GM23338 (cell line): ENCODE results near the gene DOK7. TPM values are rescaled to one million over a fixed set of nuclear protein-coding genes. Genes with fewer than 3 reads are reported as not detected.

Experiments used
- ATAC-seq: fragments of 200-7000 bp; cut with Tn5 transposase; 3 replicates; pipeline ENCODE4 v1.9.1; 2020
- DNase-seq: peaks from one replicate; pipeline ENCODE4 v3.0.0-alpha.2; 2015; ENCODE audit warnings: low spot score
- H2AFZ ChIP-seq: fragments of 200-600 bp; sonication (generic); 2 replicates; pipeline ENCODE4 v1.8.0; 2016; ENCODE audit warnings: antibody characterized with exemption, mild to moderate bottlenecking, moderate library complexity
- H3F3A ChIP-seq: fragments of 200-600 bp; sonication (generic); replicated peaks from 2 replicates; pipeline ENCODE4 v1.8.0; 2017; ENCODE audit warnings: antibody characterized with exemption, mixed run types, low read depth
- H3K27ac ChIP-seq: fragments of 200-600 bp; sonication (generic); 2 replicates; pipeline ENCODE4 v1.6.1; 2016; ENCODE audit warnings: low read depth
- H3K27me3 ChIP-seq: fragments of 200-600 bp; sonication (generic); 2 replicates; pipeline ENCODE4 v1.8.0; 2016; ENCODE audit warnings: mild to moderate bottlenecking, mixed run types, moderate library complexity; ENCODE audit not compliant: insufficient read depth
- H3K36me3 ChIP-seq: fragments of 200-600 bp; sonication (generic); 2 replicates; pipeline ENCODE4 v1.8.0; 2016; ENCODE audit warnings: mild to moderate bottlenecking; ENCODE audit not compliant: insufficient read depth
- H3K4me1 ChIP-seq: fragments of 200-600 bp; sonication (generic); 2 replicates; pipeline ENCODE4 v1.8.0; 2016; ENCODE audit warnings: mild to moderate bottlenecking, moderate library complexity; ENCODE audit not compliant: insufficient read depth
- H3K4me2 ChIP-seq: fragments of 200-600 bp; sonication (generic); 2 replicates; pipeline ENCODE4 v1.7.1; 2017; ENCODE audit warnings: mixed run types
- H3K4me3 ChIP-seq: fragments of 200-600 bp; sonication (generic); 2 replicates; pipeline ENCODE4 v1.6.1; 2016; ENCODE audit warnings: mixed run types
- H3K79me2 ChIP-seq: fragments of 200-600 bp; sonication (generic); replicated peaks from 2 replicates; pipeline ENCODE4 v1.8.0; 2017; ENCODE audit warnings: mild to moderate bottlenecking; ENCODE audit not compliant: insufficient read depth
- H3K9me2 ChIP-seq: fragments of 200-600 bp; sonication (generic); 2 replicates; pipeline ENCODE4 v1.8.0; 2017; ENCODE audit not compliant: insufficient read depth
- H4K20me1 ChIP-seq: fragments of 200-600 bp; sonication (generic); replicated peaks from 2 replicates; pipeline ENCODE4 v1.8.0; 2017; ENCODE audit warnings: mild to moderate bottlenecking; ENCODE audit not compliant: insufficient read depth
- H3K27ac Mint-ChIP-seq: 2 replicates; pipeline ENCODE4 v1.8.0; 2020; ENCODE audit warnings: inconsistent platforms, mild to moderate bottlenecking, moderate library complexity, mixed read lengths
- H3K27me3 Mint-ChIP-seq: 3 replicates; pipeline ENCODE4 v1.8.0; 2022; ENCODE audit warnings: low read depth, mild to moderate bottlenecking, moderate library complexity, mixed read lengths, inconsistent platforms; ENCODE audit not compliant: insufficient read depth, poor library complexity
- H3K36me3 Mint-ChIP-seq: 3 replicates; pipeline ENCODE4 v1.8.0; 2021; ENCODE audit warnings: low read depth, mild to moderate bottlenecking, inconsistent platforms, moderate library complexity, mixed read lengths
- H3K4me1 Mint-ChIP-seq: 3 replicates; pipeline ENCODE4 v1.8.0; 2020; ENCODE audit warnings: mild to moderate bottlenecking, inconsistent platforms, mixed read lengths
- H3K4me3 Mint-ChIP-seq: 3 replicates; pipeline ENCODE4 v1.8.0; 2021; ENCODE audit warnings: moderate library complexity, mild to moderate bottlenecking, inconsistent platforms, mixed read lengths
- H3K9me3 Mint-ChIP-seq: 3 replicates; pipeline ENCODE4 v1.8.0; 2020; ENCODE audit warnings: moderate library complexity, mild to moderate bottlenecking, inconsistent platforms, mixed read lengths
- CREB1 ChIP-seq: fragments of 250-450 bp; sonication (Bioruptor Pico); IDR thresholded peaks from 2 replicates; pipeline ENCODE4 v1.5.0; 2020; ENCODE audit warnings: low read depth, mild to moderate bottlenecking, moderate library complexity
- EZH2 ChIP-seq: fragments of 200-600 bp; sonication (generic); IDR thresholded peaks from one replicate; pipeline ENCODE4 v1.8.0; 2017; ENCODE audit warnings: antibody characterized with exemption, mild to moderate bottlenecking, low read depth; ENCODE audit not compliant: unreplicated experiment
- EZH2phosphoT487 ChIP-seq: fragments of 200-600 bp; sonication (generic); IDR thresholded peaks from one replicate; pipeline ENCODE4 v1.8.1; 2018; ENCODE audit warnings: antibody characterized with exemption; ENCODE audit not compliant: unreplicated experiment
- NANOG ChIP-seq: IDR thresholded peaks from 2 replicates; pipeline ENCODE4 v1.6.1; 2016; ENCODE audit warnings: antibody characterized with exemption, borderline replicate concordance
- POLR2AphosphoS5 ChIP-seq: IDR thresholded peaks from 2 replicates; pipeline ENCODE4 v1.6.1; 2016; ENCODE audit warnings: antibody characterized with exemption, low read depth
- STAT1 ChIP-seq: IDR thresholded peaks from one replicate; pipeline ENCODE4 v1.6.1; 2016; ENCODE audit warnings: antibody characterized with exemption; ENCODE audit not compliant: unreplicated experiment
- ZNF114 ChIP-seq: fragments of 250-450 bp; sonication (Bioruptor Pico); IDR thresholded peaks from 2 replicates; pipeline ENCODE4 v1.5.0; 2020; ENCODE audit warnings: mild to moderate bottlenecking, moderate library complexity
- ZNF331 ChIP-seq: fragments of 250-450 bp; sonication (Bioruptor Pico); IDR thresholded peaks from 2 replicates; pipeline ENCODE4 v1.5.0; 2020; ENCODE audit warnings: low read depth, mild to moderate bottlenecking, moderate library complexity
- polyA plus RNA-seq: library from polyadenylated mRNA; unstranded; fragments of >200 nt; fragmentation: Nextera tagmentation; extraction: Ambion mirVana; gene quantifications from 2 replicates; pipeline ENCODE4 v1.2.1, GENCODE V29; 2016
- total RNA-seq: library from RNA; depleted of rRNA; stranded (reverse); fragments of >200 nt; shearing (Covaris generic); gene quantifications from 2 replicates; pipeline ENCODE4 v1.2.3, GENCODE V29; 2014
- TF ChIP-seq, protein P1 (sequence below): IDR thresholded peaks from 2 replicates; pipeline ENCODE4 v1.6.1; 2016; ENCODE audit warnings: antibody characterized with exemption
- TF ChIP-seq, protein P2 (sequence below): fragments of 250-450 bp; sonication (Bioruptor Pico); IDR thresholded peaks from 2 replicates; pipeline ENCODE4 v1.5.0; 2020; ENCODE audit warnings: mild to moderate bottlenecking, moderate library complexity
- TF ChIP-seq, protein P3 (sequence below): IDR thresholded peaks from one replicate; pipeline ENCODE4 v1.6.1; 2018; ENCODE audit warnings: antibody characterized with exemption; ENCODE audit not compliant: unreplicated experiment
- TF ChIP-seq, protein P4 (sequence below), 2 experiments: fragments of 200-600 bp in 1 of 2; sonication (generic) in 1 of 2; conservative IDR thresholded peaks; 2 replicates each; pipeline versions ENCODE4 v1.5.1 to v1.6.1; 2016 to 2017; ENCODE audit warnings: antibody characterized with exemption in 2 of 2, low read depth in 2 of 2, mild to moderate bottlenecking in 2 of 2, moderate library complexity in 1 of 2

Gene DOK7
- total and polyA plus RNA-seq, 2 experiments from 2014 or later: 0.34 to 0.52 TPM

DNA sequence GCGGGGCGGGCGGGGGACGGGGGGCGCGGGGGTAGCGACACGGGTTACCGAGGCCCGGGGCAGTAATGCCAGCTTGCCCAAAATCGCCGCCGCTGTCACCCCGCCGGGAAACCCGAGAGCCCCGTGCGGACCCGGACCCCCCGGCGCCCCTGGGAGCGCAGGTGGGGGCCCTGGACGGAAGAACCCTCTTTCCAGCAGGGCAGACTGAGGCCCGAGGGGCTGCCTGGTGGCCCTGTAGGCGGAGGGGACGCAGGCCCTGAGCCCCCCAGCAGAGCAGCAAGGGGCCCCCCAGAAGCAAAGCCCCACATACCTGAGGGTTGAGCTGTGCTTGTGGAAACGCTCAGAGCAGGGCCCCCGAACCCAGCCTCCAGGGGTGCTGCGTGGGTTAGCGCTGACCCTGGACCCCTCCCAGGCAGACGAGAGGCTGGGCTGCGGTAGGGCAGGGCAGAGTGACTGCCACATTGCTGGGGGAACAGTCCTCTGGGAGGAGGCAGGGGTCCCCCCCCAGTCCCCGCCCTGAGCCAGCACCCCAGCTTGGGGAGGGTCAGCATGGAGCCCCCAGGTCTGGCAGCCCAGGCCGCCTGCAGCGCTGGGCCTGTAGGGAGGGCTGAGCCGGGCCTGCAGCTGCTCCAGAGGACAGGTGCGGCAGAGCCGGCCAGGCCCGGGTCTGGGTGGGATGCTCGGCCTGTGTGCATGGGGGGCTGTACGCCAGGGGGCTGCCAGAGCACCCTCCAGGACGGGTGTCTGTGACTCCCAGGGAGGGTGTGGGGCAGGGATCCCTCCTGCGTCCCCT is 646 bp downstream of the DOK7 start:
- H3K36me3 ChIP-seq: no peaks in the 10 kb centered on the region
- DNase-seq (no peak), ATAC-seq (no peak; the same call in 2 of the 3 replicates)
- H3K79me2 ChIP-seq: no peaks in the 10 kb centered on the region
- H3K27me3 ChIP-seq: peaks cover 29% of the 10 kb centered on the region
- H4K20me1 ChIP-seq: no peaks in the 10 kb centered on the region
- peaks cover 4% of the 10 kb centered on the region; the same call in 2 of the 3 replicates for H3K9me3 Mint-ChIP-seq
- no peaks in the 10 kb centered on the region for H3K36me3 Mint-ChIP-seq
- H3K27ac ChIP-seq: no peak overlapping the region
- no peaks in the 10 kb centered on the region for H3F3A ChIP-seq
- peaks cover 48% of the 10 kb centered on the region for H3K27me3 Mint-ChIP-seq
- no peak overlapping the region for H3K27ac Mint-ChIP-seq
- H3K4me3 Mint-ChIP-seq: no peak overlapping the region
- no peak overlapping the region for H2AFZ ChIP-seq
- no peak overlapping the region; the same call in 1 of the 2 replicates for H3K4me2 ChIP-seq
- H3K4me1 Mint-ChIP-seq: no peaks in the 10 kb centered on the region; the same call in 2 of the 3 replicates
- no peak overlapping the region for H3K4me3 ChIP-seq
- no peaks in the 10 kb centered on the region; the same call in 1 of the 2 replicates for H3K4me1 ChIP-seq
- TF ChIP-seq, protein P1, sequence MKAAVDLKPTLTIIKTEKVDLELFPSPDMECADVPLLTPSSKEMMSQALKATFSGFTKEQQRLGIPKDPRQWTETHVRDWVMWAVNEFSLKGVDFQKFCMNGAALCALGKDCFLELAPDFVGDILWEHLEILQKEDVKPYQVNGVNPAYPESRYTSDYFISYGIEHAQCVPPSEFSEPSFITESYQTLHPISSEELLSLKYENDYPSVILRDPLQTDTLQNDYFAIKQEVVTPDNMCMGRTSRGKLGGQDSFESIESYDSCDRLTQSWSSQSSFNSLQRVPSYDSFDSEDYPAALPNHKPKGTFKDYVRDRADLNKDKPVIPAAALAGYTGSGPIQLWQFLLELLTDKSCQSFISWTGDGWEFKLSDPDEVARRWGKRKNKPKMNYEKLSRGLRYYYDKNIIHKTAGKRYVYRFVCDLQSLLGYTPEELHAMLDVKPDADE: no peak
- TF ChIP-seq, protein P2, sequence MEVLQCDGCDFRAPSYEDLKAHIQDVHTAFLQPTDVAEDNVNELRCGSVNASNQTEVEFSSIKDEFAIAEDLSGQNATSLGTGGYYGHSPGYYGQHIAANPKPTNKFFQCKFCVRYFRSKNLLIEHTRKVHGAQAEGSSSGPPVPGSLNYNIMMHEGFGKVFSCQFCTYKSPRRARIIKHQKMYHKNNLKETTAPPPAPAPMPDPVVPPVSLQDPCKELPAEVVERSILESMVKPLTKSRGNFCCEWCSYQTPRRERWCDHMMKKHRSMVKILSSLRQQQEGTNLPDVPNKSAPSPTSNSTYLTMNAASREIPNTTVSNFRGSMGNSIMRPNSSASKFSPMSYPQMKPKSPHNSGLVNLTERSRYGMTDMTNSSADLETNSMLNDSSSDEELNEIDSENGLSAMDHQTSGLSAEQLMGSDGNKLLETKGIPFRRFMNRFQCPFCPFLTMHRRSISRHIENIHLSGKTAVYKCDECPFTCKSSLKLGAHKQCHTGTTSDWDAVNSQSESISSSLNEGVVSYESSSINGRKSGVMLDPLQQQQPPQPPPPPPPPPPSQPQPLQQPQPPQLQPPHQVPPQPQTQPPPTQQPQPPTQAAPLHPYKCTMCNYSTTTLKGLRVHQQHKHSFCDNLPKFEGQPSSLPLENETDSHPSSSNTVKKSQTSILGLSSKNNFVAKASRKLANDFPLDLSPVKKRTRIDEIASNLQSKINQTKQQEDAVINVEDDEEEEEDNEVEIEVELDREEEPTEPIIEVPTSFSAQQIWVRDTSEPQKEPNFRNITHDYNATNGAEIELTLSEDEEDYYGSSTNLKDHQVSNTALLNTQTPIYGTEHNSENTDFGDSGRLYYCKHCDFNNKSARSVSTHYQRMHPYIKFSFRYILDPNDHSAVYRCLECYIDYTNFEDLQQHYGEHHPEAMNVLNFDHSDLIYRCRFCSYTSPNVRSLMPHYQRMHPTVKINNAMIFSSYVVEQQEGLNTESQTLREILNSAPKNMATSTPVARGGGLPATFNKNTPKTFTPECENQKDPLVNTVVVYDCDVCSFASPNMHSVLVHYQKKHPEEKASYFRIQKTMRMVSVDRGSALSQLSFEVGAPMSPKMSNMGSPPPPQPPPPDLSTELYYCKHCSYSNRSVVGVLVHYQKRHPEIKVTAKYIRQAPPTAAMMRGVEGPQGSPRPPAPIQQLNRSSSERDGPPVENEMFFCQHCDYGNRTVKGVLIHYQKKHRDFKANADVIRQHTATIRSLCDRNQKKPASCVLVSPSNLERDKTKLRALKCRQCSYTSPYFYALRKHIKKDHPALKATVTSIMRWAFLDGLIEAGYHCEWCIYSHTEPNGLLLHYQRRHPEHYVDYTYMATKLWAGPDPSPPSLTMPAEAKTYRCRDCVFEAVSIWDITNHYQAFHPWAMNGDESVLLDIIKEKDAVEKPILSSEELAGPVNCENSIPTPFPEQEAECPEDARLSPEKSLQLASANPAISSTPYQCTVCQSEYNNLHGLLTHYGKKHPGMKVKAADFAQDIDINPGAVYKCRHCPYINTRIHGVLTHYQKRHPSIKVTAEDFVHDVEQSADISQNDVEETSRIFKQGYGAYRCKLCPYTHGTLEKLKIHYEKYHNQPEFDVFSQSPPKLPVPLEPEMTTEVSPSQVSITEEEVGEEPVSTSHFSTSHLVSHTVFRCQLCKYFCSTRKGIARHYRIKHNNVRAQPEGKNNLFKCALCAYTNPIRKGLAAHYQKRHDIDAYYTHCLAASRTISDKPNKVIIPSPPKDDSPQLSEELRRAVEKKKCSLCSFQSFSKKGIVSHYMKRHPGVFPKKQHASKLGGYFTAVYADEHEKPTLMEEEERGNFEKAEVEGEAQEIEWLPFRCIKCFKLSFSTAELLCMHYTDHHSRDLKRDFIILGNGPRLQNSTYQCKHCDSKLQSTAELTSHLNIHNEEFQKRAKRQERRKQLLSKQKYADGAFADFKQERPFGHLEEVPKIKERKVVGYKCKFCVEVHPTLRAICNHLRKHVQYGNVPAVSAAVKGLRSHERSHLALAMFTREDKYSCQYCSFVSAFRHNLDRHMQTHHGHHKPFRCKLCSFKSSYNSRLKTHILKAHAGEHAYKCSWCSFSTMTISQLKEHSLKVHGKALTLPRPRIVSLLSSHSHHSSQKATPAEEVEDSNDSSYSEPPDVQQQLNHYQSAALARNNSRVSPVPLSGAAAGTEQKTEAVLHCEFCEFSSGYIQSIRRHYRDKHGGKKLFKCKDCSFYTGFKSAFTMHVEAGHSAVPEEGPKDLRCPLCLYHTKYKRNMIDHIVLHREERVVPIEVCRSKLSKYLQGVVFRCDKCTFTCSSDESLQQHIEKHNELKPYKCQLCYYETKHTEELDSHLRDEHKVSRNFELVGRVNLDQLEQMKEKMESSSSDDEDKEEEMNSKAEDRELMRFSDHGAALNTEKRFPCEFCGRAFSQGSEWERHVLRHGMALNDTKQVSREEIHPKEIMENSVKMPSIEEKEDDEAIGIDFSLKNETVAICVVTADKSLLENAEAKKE: no peak
- TF ChIP-seq ZNF331 (CRISPR knock-in tag) (no peak), EZH2 (no peak), NANOG (no peak), POLR2AphosphoS5 (no peak), ZNF114 (CRISPR knock-in tag) (no peak), CREB1 (CRISPR knock-in tag) (no peak), STAT1 (no peak), EZH2phosphoT487 (no peak)
- TF ChIP-seq, protein P3, sequence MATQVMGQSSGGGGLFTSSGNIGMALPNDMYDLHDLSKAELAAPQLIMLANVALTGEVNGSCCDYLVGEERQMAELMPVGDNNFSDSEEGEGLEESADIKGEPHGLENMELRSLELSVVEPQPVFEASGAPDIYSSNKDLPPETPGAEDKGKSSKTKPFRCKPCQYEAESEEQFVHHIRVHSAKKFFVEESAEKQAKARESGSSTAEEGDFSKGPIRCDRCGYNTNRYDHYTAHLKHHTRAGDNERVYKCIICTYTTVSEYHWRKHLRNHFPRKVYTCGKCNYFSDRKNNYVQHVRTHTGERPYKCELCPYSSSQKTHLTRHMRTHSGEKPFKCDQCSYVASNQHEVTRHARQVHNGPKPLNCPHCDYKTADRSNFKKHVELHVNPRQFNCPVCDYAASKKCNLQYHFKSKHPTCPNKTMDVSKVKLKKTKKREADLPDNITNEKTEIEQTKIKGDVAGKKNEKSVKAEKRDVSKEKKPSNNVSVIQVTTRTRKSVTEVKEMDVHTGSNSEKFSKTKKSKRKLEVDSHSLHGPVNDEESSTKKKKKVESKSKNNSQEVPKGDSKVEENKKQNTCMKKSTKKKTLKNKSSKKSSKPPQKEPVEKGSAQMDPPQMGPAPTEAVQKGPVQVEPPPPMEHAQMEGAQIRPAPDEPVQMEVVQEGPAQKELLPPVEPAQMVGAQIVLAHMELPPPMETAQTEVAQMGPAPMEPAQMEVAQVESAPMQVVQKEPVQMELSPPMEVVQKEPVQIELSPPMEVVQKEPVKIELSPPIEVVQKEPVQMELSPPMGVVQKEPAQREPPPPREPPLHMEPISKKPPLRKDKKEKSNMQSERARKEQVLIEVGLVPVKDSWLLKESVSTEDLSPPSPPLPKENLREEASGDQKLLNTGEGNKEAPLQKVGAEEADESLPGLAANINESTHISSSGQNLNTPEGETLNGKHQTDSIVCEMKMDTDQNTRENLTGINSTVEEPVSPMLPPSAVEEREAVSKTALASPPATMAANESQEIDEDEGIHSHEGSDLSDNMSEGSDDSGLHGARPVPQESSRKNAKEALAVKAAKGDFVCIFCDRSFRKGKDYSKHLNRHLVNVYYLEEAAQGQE: no peak
- TF ChIP-seq, protein P4, sequence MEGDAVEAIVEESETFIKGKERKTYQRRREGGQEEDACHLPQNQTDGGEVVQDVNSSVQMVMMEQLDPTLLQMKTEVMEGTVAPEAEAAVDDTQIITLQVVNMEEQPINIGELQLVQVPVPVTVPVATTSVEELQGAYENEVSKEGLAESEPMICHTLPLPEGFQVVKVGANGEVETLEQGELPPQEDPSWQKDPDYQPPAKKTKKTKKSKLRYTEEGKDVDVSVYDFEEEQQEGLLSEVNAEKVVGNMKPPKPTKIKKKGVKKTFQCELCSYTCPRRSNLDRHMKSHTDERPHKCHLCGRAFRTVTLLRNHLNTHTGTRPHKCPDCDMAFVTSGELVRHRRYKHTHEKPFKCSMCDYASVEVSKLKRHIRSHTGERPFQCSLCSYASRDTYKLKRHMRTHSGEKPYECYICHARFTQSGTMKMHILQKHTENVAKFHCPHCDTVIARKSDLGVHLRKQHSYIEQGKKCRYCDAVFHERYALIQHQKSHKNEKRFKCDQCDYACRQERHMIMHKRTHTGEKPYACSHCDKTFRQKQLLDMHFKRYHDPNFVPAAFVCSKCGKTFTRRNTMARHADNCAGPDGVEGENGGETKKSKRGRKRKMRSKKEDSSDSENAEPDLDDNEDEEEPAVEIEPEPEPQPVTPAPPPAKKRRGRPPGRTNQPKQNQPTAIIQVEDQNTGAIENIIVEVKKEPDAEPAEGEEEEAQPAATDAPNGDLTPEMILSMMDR (conservative IDR thresholded peaks at IDR 0.05; ENCODE audit: low read depth in 2 of 2): no peak
- H3K9me2 ChIP-seq: no peaks in the 10 kb centered on the region
